Measurements from ENCODE around the gene SEMA6C.

DNA sequence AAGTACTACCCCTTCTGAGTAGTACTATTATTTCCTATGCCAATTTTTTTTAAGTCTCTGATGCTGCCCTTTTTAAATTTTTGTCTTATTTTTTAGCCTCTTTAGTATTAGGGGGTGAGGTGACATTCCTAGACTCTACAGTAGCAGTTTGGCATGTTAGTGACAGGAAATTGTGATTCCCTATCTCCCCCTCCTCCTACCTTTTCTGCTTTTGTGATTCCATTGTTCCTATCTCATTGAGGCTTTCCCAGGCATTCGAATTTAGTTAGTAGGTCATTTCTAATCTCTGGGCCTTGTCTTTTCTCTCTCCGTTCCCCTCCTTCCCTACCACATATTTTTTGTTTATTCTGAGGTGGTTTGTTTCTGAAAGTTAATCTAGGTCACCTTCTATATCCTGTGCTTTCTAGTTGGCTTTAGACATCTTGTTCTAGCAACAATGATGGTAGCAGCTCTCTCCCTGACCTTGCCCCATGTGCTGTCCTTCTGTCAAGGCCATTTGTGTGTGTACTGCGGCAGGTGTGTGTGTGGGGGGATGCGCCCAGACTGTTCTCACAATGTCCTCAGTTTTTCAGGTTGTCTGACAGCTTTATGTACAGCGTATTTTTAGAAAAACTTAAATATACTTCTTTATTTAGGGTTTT, 21.5 kb downstream of the SEMA6C start:
- TF ChIP-seq SMAD3 (CRISPR knock-in tag; IDR thresholded peaks at IDR 0.05) (no peak), ZZZ3 (CRISPR knock-in tag; IDR thresholded peaks at IDR 0.05; ENCODE audit: borderline replicate concordance) (no peak), NR3C1 (CRISPR knock-in tag; IDR thresholded peaks at IDR 0.05) (no peak), ZNF292 (CRISPR knock-in tag; IDR thresholded peaks at IDR 0.05; ENCODE audit: borderline replicate concordance, low read depth) (no peak), ZNF75D (CRISPR knock-in tag; IDR thresholded peaks at IDR 0.05; ENCODE audit: borderline replicate concordance) (no peak), NR2C2 (CRISPR knock-in tag; IDR thresholded peaks at IDR 0.05; ENCODE audit: borderline replicate concordance) (no peak), TAF1 (CRISPR knock-in tag; IDR thresholded peaks at IDR 0.05) (no peak), TEAD2 (CRISPR knock-in tag; IDR thresholded peaks at IDR 0.05) (no peak)
- TF ChIP-seq, protein P1, sequence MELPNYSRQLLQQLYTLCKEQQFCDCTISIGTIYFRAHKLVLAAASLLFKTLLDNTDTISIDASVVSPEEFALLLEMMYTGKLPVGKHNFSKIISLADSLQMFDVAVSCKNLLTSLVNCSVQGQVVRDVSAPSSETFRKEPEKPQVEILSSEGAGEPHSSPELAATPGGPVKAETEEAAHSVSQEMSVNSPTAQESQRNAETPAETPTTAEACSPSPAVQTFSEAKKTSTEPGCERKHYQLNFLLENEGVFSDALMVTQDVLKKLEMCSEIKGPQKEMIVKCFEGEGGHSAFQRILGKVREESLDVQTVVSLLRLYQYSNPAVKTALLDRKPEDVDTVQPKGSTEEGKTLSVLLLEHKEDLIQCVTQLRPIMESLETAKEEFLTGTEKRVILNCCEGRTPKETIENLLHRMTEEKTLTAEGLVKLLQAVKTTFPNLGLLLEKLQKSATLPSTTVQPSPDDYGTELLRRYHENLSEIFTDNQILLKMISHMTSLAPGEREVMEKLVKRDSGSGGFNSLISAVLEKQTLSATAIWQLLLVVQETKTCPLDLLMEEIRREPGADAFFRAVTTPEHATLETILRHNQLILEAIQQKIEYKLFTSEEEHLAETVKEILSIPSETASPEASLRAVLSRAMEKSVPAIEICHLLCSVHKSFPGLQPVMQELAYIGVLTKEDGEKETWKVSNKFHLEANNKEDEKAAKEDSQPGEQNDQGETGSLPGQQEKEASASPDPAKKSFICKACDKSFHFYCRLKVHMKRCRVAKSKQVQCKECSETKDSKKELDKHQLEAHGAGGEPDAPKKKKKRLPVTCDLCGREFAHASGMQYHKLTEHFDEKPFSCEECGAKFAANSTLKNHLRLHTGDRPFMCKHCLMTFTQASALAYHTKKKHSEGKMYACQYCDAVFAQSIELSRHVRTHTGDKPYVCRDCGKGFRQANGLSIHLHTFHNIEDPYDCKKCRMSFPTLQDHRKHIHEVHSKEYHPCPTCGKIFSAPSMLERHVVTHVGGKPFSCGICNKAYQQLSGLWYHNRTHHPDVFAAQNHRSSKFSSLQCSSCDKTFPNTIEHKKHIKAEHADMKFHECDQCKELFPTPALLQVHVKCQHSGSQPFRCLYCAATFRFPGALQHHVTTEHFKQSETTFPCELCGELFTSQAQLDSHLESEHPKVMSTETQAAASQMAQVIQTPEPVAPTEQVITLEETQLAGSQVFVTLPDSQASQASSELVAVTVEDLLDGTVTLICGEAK (IDR thresholded peaks at IDR 0.05): no peak
- TF ChIP-seq, protein P1 (CRISPR knock-in tag; IDR thresholded peaks at IDR 0.05): no peak
